Measurements from ENCODE around the gene VSTM2B.

DNA sequence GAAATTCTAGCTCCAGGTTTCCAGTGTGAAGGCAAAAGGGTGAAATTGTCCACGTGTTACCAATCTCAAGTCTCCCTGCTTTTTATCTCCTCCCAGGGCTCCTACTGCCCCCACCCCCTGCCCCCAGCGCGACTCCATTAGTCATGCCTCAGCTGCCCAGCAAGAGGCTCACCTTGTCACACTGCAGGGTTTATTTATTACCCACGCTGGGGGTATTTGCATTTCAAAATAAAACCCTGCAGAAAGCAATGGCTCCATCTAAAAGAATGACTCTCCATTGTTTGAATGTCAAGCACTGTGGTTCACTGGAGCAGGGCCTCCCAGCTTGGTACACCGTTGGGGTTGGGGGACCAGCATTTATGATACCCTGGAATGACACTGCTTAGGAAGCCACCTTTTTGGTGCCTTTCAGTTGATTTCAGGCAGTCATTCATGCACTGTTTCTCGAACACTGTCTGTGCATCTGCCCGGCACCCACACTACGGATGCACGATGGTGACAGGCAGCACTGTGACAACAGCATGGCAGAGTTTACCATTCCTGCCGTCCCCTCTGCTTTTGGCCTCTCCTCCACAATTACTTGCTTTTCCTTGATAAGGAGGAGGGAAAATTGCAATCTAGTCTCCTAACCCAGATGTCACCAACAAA is 70.4 kb downstream of the VSTM2B start:
- TF ChIP-seq, protein P1, sequence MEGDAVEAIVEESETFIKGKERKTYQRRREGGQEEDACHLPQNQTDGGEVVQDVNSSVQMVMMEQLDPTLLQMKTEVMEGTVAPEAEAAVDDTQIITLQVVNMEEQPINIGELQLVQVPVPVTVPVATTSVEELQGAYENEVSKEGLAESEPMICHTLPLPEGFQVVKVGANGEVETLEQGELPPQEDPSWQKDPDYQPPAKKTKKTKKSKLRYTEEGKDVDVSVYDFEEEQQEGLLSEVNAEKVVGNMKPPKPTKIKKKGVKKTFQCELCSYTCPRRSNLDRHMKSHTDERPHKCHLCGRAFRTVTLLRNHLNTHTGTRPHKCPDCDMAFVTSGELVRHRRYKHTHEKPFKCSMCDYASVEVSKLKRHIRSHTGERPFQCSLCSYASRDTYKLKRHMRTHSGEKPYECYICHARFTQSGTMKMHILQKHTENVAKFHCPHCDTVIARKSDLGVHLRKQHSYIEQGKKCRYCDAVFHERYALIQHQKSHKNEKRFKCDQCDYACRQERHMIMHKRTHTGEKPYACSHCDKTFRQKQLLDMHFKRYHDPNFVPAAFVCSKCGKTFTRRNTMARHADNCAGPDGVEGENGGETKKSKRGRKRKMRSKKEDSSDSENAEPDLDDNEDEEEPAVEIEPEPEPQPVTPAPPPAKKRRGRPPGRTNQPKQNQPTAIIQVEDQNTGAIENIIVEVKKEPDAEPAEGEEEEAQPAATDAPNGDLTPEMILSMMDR (conservative IDR thresholded peaks at IDR 0.05; ENCODE audit: low read length): no peak
- no peak for TF ChIP-seq EZH2phosphoT487 (IDR thresholded peaks at IDR 0.05; ENCODE audit: borderline replicate concordance, low read depth, low read length)

Data from OCI-LY7 (cell line).